Femur (tissue), 1 donor: Measurements from ENCODE around the gene OLA1.

Source experiments
- DNase-seq: peaks from one replicate; pipeline ENCODE4 v3.0.0-alpha.2; 2017

The OLA1 gene

DNA sequence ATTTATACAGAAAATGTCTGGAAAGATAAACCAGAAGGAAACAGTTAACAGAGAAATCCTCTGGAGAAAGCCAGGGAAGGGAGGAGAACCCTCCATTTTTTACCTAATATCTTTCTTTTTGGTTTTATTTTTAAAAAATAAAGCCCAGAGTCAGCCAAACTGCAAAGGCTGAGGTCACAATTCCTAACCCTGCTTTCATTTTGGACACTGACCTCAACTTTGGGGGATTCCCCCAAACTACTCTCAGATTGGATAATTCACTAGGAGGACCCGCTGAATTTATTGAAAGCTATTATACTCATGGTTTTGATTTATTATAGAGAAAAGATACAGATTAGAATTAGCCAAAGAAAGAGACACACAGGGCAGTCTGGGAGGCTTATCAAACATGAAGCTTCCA lies 189.9 kb downstream of the OLA1 start:
- DNase-seq: no peak

DNA sequence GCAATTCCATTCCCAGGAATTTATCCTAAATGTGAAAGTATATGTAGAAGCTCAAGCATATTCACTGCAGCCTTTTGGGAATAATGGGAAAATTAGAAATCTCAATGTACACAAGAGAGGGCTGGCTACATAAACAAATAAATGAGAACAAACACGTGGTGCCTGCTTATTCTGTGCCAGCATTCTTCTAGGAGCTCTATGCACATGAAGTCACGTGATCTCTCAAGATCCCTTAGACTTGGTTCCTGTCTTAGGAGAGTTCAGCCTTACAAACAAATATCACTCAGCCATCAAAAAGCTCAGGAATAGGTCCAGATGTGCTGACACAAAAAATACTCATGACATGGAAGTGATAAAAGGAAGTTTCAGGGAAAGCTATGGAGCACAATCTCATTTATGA lies 190.3 kb downstream of the OLA1 start:
- no peak for DNase-seq

DNA sequence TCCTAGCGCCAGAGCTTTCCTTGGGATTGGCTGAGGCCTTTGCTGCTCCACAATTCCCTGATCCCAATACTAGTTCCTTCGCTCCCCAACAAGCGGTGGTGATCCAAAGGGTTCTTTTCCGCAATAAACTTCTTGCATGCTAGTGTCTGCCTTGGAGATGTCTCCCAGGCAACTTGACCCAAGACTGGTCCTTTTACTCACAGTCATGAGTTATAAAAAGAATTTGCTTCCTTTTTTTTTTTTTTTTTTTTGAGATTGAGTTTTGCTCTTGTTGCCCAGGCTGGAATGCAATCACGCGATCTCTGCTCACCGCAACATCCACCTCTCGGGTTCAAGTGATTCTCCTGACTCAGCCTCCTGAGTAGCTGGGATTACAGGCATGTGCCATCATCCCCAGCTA lies 193.4 kb downstream of the OLA1 start:
- DNase-seq: no peak

DNA sequence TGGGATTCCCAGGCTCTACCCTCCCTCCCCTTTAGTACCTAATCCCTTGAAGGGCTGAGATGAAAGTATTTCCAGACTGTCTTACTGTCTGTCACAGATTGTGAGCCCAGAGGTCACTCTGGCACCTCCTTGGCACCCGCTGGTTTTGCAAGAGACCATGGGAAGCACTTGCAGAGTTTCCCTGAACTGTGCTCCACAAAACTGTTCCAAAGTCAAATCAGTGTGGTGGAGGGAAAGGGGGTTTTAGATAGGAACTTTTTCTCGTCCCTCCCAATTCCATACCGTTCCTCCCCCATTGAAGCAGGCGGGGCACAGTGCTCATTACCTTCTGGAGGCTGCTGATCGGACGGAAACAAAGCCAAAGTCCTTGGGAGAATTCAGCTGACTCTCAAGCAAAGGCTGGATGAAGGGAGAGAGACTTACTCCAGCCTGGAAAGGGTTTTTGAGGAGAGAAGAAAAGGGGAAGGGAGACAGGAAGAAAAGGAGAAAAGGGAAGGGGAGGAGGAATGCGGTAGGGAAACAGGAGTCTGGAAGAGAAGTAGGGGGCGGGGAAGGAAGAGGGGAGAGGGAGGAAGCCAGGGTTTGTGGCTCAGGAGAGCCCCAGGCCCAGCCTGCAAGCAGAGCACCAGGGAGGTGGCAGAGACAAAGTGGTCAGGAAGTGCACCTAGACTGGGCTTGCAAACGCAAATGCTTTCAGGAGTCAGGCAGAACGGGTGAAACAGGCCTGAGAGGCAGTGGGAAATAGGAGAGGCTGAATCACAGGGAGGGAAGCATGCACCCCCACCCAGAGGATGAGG lies 194.8 kb downstream of the OLA1 start:
- DNase-seq: no peak

DNA sequence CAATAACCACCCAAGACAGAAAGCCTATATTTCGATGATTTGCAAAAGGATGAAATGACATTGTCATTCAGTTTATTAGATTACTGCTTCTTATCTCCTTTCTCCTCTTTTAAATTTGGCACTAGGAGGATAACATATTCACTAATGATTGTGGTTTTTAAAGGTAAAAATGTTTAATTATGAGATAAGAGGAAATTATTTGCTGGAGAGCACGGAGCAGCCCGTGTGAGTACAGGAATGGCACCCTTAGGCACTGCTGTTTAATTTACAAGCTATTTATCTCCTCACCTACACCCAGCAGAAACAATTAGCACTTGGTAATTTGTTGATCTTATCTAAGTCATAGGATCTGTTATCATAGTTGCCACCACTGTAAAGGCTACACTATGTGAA lies 195.8 kb downstream of the OLA1 start:
- DNase-seq: no peak

DNA sequence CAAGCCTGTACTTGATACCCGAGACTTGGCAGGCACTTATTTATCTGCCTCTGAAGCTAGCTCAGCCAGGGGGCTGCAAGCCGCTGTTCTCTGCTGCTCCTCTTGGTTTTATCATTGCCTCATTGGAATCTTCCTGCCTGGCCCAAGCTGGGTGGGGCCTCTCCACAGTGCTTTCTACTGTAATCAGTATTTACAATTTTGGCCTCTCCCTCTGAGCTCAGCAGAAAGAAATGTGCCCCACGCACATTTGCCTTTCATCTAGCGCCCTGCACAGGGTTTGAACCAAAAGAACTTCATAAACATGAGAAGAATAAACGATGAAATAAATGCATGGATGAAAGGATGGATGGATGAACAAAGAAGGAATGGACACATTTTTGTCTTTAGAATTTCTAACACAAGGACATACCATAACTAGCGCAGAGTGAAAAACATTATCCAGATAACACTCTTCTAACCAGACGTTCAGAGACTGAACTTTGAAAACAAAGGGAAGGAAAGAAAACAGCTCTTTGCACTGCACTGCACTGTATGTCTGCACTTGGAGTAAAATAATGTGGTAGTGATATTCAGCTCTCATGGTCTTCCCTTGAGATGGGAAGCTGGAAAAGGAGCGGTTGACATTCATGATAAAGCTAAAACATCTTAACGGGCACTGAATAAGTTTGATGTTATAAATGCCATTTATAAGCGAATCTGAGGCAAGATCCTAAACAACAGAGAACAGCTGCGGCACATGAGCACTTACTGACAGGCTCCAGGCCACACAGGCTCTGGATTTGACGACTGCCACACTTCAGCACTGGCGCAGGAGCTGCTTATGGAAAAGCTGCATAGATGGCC lies 196.4 kb downstream of the OLA1 start:
- DNase-seq: peak; percentile 63

DNA sequence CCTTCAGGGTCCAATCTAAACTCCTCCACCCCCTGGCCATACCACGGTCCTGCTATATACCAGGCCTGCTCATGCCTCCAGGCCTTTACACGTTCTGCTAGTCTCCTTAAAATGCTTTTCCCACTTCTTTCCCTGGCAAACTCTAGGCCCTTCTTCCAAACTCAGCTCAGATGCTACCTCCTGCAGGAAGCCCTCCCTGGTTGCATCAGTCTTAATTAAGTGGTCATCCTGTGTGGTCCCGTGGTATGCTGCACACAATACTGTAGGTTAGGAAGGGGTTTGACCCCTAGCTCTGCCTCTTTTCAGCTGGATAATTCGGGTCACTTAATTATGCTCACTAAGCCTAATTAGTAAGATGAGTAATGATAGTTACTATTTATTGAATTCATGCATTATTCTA lies 197.3 kb downstream of the OLA1 start:
- no peak for DNase-seq

DNA sequence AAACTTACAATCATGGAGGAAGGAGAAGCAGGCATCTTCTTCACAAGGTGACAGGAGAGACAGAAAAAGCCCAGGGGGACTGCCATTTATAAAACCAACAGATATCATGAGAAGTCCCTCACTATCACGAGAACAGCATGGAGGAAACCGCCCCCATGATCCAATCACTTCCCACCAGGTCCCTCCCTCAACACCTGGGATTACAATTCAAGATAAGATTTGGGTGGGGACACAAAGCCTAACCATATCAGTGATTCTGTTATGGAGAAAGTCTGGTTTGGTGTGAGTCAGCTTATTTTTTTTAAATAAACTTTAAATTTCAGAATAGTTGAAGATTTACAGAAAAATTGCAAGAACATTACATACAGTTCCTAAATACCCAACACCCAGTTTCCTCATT lies 198.4 kb downstream of the OLA1 start:
- DNase-seq: no peak

DNA sequence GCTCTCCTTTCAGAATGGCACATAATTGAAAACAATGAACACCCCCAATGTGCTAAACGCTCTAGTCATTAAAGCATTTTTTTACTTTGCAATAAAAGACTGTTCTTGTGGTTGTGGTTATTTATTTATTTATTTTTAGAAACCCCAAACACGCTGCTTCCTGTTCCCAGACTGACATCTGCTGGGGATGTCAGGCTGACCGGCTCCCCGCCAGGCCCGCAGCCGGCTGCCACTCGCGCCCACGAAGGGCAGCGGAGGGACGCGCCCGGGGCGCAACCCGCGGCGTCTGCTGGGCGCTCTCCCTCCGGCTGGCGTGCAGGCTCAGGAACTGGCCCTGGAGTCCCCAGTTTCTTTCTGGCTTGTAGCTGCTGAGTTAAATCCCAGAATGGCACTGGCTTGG lies 200.1 kb downstream of the OLA1 start:
- no peak for DNase-seq

DNA sequence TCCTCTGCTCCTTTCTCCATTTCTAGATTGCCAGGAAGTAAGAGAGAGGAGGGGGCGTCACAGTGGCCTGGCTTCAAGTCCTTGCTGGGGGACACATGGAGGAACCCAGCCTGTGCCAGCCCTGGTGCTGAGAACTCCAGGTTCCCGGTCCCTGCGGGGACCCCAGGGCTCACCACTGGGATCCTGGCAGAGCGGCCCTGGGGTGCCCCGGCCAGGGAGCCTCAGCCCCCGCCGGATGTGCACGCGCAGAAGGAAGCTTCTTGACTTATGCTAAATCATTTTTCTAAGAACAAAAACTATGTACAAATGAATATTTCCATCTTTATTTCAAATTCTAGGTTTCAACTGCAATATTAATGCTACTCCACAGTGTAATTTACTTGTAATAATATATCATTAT lies 200.6 kb downstream of the OLA1 start:
- DNase-seq: no peak

DNA sequence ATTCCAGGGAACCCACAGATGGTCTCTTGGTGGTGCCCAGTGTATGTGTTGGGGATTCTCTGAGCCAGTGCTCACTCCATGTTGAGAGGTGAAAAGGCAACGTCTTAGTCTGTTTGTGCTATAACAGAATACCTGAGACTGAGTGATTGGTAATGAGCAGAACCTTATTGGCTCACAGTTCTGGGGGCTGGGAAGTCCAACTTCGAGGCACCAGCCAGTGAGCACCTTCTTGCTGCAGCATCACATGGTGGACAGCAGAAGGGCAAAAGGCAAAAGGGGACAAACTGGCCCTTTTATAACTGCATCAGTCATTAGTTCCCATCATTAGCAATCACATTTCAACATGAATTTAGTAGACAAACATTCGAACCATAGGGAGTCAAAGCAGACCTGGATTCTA lies 202.2 kb downstream of the OLA1 start:
- no peak for DNase-seq

DNA sequence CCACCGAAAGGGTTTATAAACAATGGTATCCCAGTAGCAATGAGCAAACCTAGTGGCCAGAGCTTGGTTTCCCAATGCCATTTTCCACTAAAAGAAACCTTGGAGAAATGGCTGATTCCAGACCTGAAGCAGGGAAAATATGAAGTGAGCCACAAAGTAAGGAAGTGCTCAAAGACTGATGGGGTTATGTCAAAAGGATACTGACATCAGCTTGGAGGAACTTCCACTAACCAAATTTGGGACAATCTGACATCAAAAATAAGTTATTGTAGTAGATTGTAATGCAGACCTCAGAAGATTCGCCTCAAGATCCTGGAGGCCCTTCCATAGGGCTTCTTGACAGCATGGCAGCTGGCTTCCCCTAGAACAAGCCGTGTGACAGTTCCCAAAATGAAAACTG lies 203.8 kb downstream of the OLA1 start:
- no peak for DNase-seq

DNA sequence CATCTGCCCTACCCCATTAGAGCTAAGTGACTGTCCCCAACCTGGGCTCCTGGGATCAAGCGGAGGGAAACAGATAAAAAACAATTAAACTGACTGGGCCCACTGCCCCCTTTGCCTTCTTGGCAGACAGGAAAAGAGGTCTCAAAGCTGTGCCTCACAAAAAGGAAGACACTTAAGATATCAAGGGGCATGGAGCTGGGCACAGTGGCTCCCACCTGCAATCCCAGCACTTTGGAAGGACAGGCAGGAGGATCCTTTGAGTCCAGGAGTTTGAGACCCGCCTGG lies 208.0 kb downstream of the OLA1 start:
- no peak for DNase-seq

DNA sequence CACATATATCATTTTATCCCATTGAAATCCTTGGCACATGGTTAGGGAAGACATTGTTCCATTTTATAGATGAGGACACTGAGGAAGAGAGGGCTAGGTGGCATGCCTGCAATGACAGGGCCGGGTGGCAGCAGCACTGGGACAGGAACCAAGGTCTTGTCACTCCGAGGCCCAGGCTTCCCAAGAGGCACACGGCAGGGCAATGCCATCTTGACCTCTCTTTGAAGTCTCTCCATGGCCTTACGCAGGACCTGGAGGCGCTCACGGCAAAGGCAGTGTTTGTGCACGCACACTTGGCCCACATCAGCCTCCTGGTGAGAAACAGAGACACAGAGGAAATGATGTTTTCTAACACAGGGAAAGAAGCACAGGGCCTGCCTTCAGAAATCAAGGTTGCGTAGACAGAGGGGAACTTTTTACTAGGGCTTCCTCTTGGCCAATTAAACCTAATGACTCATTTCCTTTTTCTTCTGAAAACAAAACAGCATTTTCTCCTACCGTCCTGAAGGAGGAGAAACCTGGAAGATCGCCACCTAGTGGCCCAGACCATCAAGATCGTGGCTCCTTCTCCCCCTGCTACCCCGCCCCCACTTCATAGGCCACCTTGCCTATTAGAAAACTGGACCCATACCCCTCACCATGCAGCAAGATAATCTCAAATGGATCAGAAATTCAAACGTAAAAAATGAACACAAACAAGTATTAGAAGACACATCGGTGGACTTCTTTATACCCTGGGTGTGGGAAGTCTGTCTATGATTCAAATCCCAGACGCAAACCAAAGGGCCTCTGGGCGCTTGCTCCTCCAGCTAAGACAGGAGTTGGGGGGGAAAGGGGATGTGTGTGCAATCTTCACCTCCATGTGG lies 208.5 kb downstream of the OLA1 start:
- DNase-seq: peak; percentile 92

DNA sequence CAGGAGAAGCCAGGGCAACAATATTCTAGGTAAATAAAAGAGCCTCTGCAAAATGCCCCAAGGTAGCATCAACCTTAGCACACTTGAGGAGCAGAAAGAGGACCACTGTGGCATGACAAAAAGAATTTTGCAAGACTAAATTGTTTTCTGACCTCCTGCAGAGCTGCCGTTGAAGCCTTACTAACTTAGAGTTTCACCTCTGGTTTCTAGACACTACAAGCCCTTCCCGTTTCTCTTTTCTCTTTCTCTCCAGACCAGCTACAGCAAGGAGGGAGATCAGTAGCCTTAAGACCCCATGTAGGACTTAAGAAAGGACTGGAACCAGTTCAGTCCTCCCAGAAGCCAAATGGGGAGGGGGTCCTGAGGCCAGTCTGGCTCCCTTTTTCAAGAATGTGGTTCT lies 209.9 kb downstream of the OLA1 start:
- no peak for DNase-seq

DNA sequence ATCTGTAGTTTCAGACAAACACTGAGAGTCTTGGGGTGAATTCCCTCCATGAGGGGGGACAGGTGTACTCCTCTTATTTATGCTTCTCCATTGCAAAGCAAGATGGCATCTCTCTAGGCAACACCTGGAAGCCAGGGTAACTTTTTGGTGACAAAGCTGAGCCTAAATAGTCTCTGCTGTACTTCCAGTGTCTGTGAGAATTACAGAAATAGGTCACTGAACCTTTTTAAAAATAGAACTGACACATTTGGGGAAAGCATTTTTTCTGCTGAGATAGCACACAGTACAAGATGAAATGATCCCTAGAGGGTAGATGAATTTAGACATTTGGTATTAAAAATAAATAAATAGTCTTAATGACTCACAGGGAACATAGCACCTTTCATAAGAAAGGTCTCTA lies 211.5 kb downstream of the OLA1 start:
- no peak for DNase-seq

DNA sequence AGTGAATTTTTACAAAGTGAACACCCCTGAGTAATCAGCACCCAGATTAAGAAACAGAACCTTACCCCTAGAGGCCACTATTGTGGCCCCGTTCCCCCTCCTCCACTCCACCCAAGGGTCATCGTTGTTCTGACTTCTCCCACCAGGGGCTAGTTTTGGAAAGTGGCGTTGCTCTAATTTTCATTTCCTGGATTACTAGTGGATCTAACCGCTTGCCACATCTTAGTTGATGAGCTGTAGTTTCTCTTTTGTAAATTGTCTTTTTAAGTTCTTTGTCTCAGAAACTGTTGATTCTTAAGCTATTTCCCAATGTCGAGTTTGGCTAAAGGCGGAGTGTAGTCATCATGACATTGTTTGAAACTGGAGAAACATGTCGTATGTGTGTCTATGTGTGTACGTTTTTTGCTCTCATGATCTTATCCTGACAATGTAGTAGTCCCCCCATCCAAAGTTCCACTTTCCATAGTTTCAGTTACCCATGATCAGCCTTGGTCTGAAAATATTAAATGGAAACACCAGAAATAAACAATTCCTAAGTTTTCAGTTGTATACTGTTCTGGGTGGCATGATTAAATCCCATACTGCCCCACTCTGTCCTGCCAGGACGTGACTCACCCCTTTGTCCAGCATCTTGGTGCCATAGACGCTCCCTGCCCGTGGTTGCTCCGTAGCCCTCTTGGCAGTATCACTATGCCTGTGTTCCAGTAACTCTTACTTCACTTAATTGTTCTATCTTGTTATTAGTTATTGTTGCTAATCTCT lies 212.2 kb downstream of the OLA1 start:
- DNase-seq: no peak

DNA sequence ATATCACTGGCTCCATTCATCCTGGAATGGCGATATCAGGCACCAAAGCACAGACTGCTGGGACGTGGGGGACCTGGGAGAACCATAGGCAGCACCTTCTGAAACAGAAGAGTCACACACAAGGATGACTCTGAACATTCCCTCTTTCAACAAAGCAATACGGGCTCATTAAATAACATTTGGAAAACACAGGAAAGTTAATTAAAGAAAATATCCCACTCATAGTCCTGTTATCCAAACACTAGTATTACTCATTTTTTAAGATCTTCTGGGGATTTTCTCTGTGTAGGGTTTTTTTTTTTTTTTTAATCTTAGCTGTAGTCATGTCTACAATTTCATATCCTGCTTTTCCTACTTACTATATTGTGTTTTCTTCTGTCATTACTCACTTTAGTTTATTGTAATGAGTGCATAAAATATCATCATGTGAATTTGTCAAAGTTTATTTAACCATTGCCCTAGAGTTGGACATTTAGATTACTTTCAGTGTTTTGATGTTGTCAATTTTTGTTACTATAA lies 213.2 kb downstream of the OLA1 start:
- no peak for DNase-seq

DNA sequence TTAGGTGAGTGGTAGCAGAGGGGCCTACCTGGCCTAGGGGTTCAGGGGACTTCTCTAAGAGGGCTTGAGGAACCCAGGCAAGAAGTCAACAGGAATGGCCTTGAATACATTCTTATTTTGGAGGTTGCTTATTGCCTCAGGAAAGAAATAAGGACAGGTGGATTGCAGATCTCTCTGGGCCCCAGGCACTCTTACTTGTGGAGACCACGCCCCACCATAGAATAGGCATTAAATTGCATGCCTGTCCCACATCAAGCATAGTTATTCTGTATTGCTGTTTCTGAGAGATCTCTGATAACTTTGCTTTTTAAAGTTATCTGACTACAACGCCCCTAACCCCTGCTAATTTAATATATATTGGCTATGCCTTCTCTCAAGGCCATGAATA lies 215.2 kb downstream of the OLA1 start:
- DNase-seq: no peak

DNA sequence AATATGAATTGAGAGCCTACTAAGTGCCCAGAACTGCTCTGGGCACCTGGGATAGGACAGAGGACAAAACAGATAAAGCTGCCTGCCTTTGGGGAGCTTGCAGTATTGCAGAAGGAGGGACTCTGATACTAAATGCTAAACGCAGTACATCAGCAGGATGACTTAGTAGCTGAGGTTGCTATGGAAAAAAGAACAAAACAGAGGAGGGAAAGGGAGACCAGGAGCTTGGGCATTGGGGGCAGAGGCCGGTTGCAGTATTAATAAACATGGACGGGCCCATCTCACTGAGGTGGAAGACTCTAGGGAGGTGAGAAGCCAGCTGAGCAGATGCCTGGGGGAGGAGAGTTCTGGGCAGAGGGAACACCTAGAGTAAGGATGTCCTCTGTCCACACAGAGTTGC lies 217.1 kb downstream of the OLA1 start:
- no peak for DNase-seq

DNA sequence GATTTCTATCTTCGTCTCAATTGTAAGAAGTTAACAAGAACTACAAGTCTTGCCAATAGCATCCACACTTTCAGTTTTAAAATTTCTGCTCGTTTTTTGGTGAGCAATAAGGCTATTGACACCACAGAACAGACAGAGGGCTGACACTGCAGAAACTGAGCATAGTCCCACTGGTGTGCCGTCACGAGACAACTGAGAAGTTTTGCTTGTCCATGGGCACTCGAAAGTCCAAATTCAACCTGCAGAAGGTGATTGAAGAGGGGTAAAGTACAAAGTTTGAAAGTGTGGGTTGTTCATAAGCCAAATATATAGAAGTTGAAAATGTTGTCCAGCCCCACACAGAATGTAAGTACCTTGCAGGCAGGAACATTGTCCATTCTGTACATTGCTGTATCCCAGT lies 219.4 kb downstream of the OLA1 start:
- DNase-seq: no peak

DNA sequence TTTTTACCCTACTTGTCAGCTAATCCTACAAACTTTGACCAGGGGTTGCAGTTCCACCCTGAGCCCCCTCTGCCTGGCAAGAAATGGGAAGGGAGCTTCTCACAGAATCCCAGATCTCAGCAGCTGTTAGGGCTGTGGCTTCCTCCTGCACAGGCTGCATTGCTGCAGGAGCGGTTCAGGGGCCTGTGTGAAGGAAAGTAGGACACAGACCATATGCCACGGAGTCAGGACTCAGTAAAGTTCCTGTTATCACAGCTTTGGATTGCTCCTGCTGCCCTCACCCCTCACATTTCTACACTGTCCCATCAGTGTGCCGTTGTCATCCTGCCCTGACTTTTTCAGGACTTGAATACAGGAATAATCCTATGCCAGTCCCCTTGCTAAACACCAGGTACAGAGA lies 220.4 kb downstream of the OLA1 start:
- DNase-seq: peak; percentile 40
